HEK293 (cell line): Measurements from ENCODE around the gene HTR2B.

Source experiments
- CTCF ChIA-PET: fragments of 350-600 bp; formaldehyde crosslinking; extraction: SDS; loops from one replicate; lab custom pipeline; 2021; ENCODE audit warnings: antibody characterized with exemption; lab: Yijun Ruan, JAX
- POLR2A ChIA-PET: fragments of 300-600 bp; formaldehyde crosslinking; extraction: SDS; loops from one replicate; lab custom pipeline; 2020; ENCODE audit warnings: antibody characterized with exemption, inconsistent platforms; lab: Yijun Ruan, JAX
- H3K27ac ChIP-seq: fragments of 200-500 bp; sonication (Bioruptor generic); 2 replicates; pipeline ENCODE4 v1.5.1; 2014; ENCODE audit warnings: low read depth, low read length, control low read depth, inconsistent platforms; ENCODE audit errors: extremely low read depth
- H3K36me3 ChIP-seq, 2 experiments: fragments of 200-500 bp in 1 of 2; sonication (Bioruptor generic) in 1 of 2; 1 replicate in 1 of 2; 2 replicates in 1 of 2; pipeline ENCODE4 v1.5.1; 2014 to 2017; ENCODE audit warnings: inconsistent platforms in 2 of 2, low read length in 2 of 2; ENCODE audit not compliant: control insufficient read depth in 2 of 2, insufficient read depth in 1 of 2
- H3K4me1 ChIP-seq: fragments of 200-500 bp; sonication (Bioruptor generic); 2 replicates; pipeline ENCODE4 v1.5.1; 2014; ENCODE audit warnings: mild to moderate bottlenecking, low read length, inconsistent platforms; ENCODE audit not compliant: control insufficient read depth, insufficient read depth
- H3K4me3 ChIP-seq: 2 replicates; pipeline ENCODE4 v1.5.1; 2011; ENCODE audit warnings: low read depth, mild to moderate bottlenecking, control low read depth, low read length, moderate library complexity
- H3K9me3 ChIP-seq: fragments of 200-500 bp; sonication (Bioruptor generic); 2 replicates; pipeline ENCODE4 v1.5.1; 2014; ENCODE audit warnings: low read depth, low read length, inconsistent platforms; ENCODE audit not compliant: control insufficient read depth, insufficient read depth
- HOXA7 ChIP-seq: sonication (generic); formaldehyde crosslinking; IDR thresholded peaks from 2 replicates; pipeline ENCODE4 v1.8.1; 2022; ENCODE audit warnings: missing genetic modification reagents, borderline replicate concordance
- IKZF3 ChIP-seq: fragments of 450-650 bp; IDR thresholded peaks from 2 replicates; pipeline ENCODE4 v1.5.0; 2018; ENCODE audit warnings: missing biosample characterization, mild to moderate bottlenecking, missing genetic modification characterization, moderate library complexity
- KLF9 ChIP-seq: fragments of 450-650 bp; formaldehyde crosslinking; IDR thresholded peaks from 2 replicates; pipeline ENCODE4 v1.5.1; 2016; ENCODE audit warnings: missing biosample characterization, missing genetic modification characterization, low read depth
- MEIS1 ChIP-seq: sonication (generic); formaldehyde crosslinking; IDR thresholded peaks from 2 replicates; pipeline ENCODE4 v1.8.1; 2022; ENCODE audit warnings: missing genetic modification reagents, mild to moderate bottlenecking, borderline replicate concordance
- SCRT2 ChIP-seq: fragments of 450-650 bp; formaldehyde crosslinking; IDR thresholded peaks from 2 replicates; pipeline ENCODE4 v1.5.1; 2016; ENCODE audit warnings: missing biosample characterization, missing genetic modification characterization
- SP2 ChIP-seq: fragments of 450-650 bp; formaldehyde crosslinking; IDR thresholded peaks from 2 replicates; pipeline ENCODE4 v1.5.1; 2016; ENCODE audit warnings: missing biosample characterization, missing genetic modification characterization
- YY2 ChIP-seq: fragments of 450-650 bp; formaldehyde crosslinking; IDR thresholded peaks from 2 replicates; pipeline ENCODE4 v1.5.1; 2016; ENCODE audit warnings: missing biosample characterization, missing genetic modification characterization
- ZBTB7A ChIP-seq: fragments of 450-650 bp; formaldehyde crosslinking; IDR thresholded peaks from 2 replicates; pipeline ENCODE4 v1.5.1; 2016; ENCODE audit warnings: low read depth, missing biosample characterization, missing genetic modification characterization
- ZFHX2 ChIP-seq: fragments of 450-650 bp; formaldehyde crosslinking; conservative IDR thresholded peaks from 2 replicates; pipeline ENCODE4 v1.5.1; 2016; ENCODE audit warnings: missing biosample characterization, missing genetic modification characterization
- ZFP69B ChIP-seq: fragments of 450-650 bp; formaldehyde crosslinking; IDR thresholded peaks from 2 replicates; pipeline ENCODE4 v1.5.1; 2016; ENCODE audit warnings: missing biosample characterization, missing genetic modification characterization
- ZNF248 ChIP-seq: fragments of 450-650 bp; formaldehyde crosslinking; IDR thresholded peaks from 2 replicates; pipeline ENCODE4 v1.5.1; 2017; ENCODE audit warnings: missing biosample characterization, missing genetic modification characterization
- ZNF341 ChIP-seq: fragments of 450-650 bp; formaldehyde crosslinking; IDR thresholded peaks from 2 replicates; pipeline ENCODE4; 2016; ENCODE audit warnings: low read depth, missing biosample characterization, missing genetic modification characterization
- ZNF366 ChIP-seq: fragments of 450-650 bp; formaldehyde crosslinking; conservative IDR thresholded peaks from 2 replicates; pipeline ENCODE4 v1.5.1; 2016; ENCODE audit warnings: missing biosample characterization, missing genetic modification characterization
- ZNF394 ChIP-seq: fragments of 450-650 bp; formaldehyde crosslinking; IDR thresholded peaks from 2 replicates; pipeline ENCODE4 v1.5.1; 2016; ENCODE audit warnings: missing biosample characterization, missing genetic modification characterization, mild to moderate bottlenecking, moderate library complexity, borderline replicate concordance
- ZNF501 ChIP-seq: fragments of 450-650 bp; formaldehyde crosslinking; IDR thresholded peaks from 2 replicates; pipeline ENCODE4 v1.5.1; 2016; ENCODE audit warnings: missing biosample characterization, missing genetic modification characterization
- ZNF600 ChIP-seq: fragments of 450-650 bp; formaldehyde crosslinking; IDR thresholded peaks from 2 replicates; pipeline ENCODE4 v1.5.1; 2016; ENCODE audit warnings: missing biosample characterization, missing genetic modification characterization
- ZNF658 ChIP-seq: fragments of 450-650 bp; formaldehyde crosslinking; IDR thresholded peaks from 2 replicates; pipeline ENCODE4; 2016; ENCODE audit warnings: missing biosample characterization, missing genetic modification characterization
- ZNF677 ChIP-seq: fragments of 450-650 bp; IDR thresholded peaks from 2 replicates; pipeline ENCODE4 v1.5.0; 2018; ENCODE audit warnings: missing biosample characterization, mild to moderate bottlenecking, missing genetic modification characterization, moderate library complexity
- TF ChIP-seq, protein P1 (sequence below): fragments of 450-650 bp; formaldehyde crosslinking; IDR thresholded peaks from 2 replicates; pipeline ENCODE4 v1.5.1; 2016; ENCODE audit warnings: missing biosample characterization, missing genetic modification characterization

Gene HTR2B

DNA sequence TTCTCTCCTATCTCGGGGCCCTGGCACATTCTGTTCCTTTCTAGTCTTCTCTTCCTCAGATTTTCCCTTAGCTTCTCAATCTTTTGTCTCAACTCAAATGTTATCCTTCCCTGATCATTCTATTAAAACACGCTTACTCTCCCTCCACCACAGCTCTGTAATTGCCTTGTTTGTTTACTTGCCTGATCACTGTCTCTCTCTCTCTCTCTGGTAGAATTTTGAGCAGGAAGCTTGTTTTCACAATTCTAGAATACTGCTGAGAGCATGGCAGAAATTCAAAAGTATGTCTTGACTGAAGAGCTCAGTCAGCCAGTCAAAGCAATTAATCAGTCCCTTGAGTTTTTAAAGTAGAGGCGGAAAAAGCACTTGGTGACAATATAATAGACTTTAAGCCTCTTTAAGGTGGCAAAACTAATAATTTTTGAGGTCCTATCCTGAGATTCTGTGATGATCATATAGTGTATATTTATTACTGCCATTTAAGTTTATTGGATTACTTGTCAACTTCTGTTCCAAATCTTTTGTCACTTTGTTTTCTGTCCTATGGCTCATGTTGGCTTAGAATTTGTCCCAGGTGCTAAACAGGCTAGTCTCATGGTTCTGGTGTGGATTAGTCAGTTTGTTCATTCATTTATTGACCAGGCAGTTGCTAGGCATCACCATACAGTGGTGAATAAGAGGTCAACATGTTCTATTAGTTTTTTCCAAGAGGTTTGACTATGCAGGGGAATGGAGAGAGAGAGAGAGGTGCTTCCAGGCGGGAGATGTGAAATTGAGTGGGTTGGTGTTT lies 65.9 kb downstream of the HTR2B start:
- POLR2A ChIA-PET: interaction anchor here (1.6 kb wide), 1 partner anchor 405 kb away, joined by 4 read pairs; the partner anchor contains the start of gene NCL
- no peaks in the 10 kb centered on the region for H3K9me3 ChIP-seq
- TF ChIP-seq ZFHX2 (tag by site-specific recombination): no peak
- TF ChIP-seq SP2 (tag by site-specific recombination): no peak
- TF ChIP-seq ZNF366 (tag by site-specific recombination): no peak
- TF ChIP-seq YY2 (tag by site-specific recombination): no peak
- no peak for TF ChIP-seq ZNF658
- no peak for TF ChIP-seq ZFP69B (tag by site-specific recombination)
- no peak for TF ChIP-seq SCRT2
- TF ChIP-seq HOXA7 (CRISPR knock-in tag): no peak
- TF ChIP-seq KLF9 (tag by site-specific recombination): no peak
- TF ChIP-seq MEIS1: no peak
- TF ChIP-seq ZNF341 (tag by site-specific recombination): no peak
- no peak for TF ChIP-seq ZNF248 (tag by site-specific recombination)
- TF ChIP-seq, protein P1, sequence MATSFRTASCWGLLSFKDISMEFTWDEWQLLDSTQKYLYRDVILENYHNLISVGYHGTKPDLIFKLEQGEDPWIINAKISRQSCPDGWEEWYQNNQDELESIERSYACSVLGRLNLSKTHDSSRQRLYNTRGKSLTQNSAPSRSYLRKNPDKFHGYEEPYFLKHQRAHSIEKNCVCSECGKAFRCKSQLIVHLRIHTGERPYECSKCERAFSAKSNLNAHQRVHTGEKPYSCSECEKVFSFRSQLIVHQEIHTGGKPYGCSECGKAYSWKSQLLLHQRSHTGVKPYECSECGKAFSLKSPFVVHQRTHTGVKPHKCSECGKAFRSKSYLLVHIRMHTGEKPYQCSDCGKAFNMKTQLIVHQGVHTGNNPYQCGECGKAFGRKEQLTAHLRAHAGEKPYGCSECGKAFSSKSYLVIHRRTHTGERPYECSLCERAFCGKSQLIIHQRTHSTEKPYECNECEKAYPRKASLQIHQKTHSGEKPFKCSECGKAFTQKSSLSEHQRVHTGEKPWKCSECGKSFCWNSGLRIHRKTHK (tag by site-specific recombination): no peak
- TF ChIP-seq ZNF501 (tag by site-specific recombination): no peak
- no peak for TF ChIP-seq IKZF3
- TF ChIP-seq ZNF600: no peak
- TF ChIP-seq ZNF677: no peak
- no peak for TF ChIP-seq ZBTB7A (tag by site-specific recombination)
- no peak for TF ChIP-seq ZNF394 (tag by site-specific recombination)
- TF ChIP-seq, all 188 proteins: peak for 0
- CTCF ChIA-PET: interaction anchor here (0.6 to 2.0 kb wide), 6 partner anchors 11 to 1464 kb away, joined by 3 to 9 read pairs (median 3); no protein-coding TSS in a partner anchor
- no peak overlapping the region for H3K4me3 ChIP-seq
- peaks cover 18 to 41% of the 10 kb centered on the region in 2 experiments for H3K36me3 ChIP-seq
- H3K27ac ChIP-seq: no peak overlapping the region
- H3K4me1 ChIP-seq: peaks cover 4% of the 10 kb centered on the region; the same call in 1 of the 2 replicates
